H7 (cell line): Measurements from ENCODE around the gene SGIP1. TPM values are rescaled to one million over a fixed set of nuclear protein-coding genes. Genes with fewer than 3 reads are reported as not detected.

Experiments
- DNase-seq: peaks from one replicate; pipeline ENCODE4 v3.0.0; 2012
- H3K27me3 ChIP-seq: 2 replicates; pipeline ENCODE4 v1.6.0; 2011; ENCODE audit warnings: mild to moderate bottlenecking, low read length; ENCODE audit not compliant: control insufficient read depth, insufficient read depth
- H3K36me3 ChIP-seq: replicated peaks from 2 replicates; pipeline ENCODE4 v1.5.1; 2011; ENCODE audit warnings: low read length; ENCODE audit not compliant: control insufficient read depth, insufficient read depth
- H3K4me3 ChIP-seq: 2 replicates; pipeline ENCODE4 v1.5.1; 2011; ENCODE audit warnings: low read depth, mild to moderate bottlenecking, control low read depth, low read length, moderate library complexity; ENCODE audit not compliant: insufficient read depth
- total RNA-seq: library from RNA; depleted of rRNA; stranded (reverse); fragments of >200 nt; shearing (Covaris generic); gene quantifications from 2 replicates; pipeline ENCODE4 v1.2.3, GENCODE V29; 2014

Gene SGIP1
- total RNA-seq, 1 experiment from 2014 or later, result 0.14 TPM

DNA sequence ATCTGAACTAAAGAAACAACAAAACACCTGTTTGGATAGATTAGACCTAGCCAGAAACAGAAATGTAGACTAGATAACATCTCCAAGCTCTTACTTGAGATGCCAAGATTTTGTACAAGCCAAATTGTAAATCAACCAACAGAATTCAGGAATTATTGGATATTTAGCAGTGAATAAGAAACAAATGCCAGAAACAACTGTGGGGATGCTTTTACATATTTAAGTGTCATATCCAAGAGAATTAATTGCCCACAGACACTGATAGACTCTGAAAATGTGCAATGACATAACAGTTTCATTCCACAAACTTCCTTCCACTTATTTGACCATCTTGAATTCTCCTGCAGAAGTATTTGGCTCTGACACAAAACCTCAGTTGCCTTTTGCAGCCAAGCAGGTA, 92.3 kb downstream of the SGIP1 start:
- DNase-seq, result no peak
- no peaks in the 10 kb centered on the region for H3K27me3 ChIP-seq
- no peak overlapping the region for H3K4me3 ChIP-seq
- no peaks in the 10 kb centered on the region for H3K36me3 ChIP-seq

- Histone ChIP-seq H3K27me3 (no peaks in the 10 kb centered on the region), H3K36me3 (no peaks in the 10 kb centered on the region), H3K4me3 (no peak overlapping the region)
- no peak for DNase-seq
These were observed 95.0 kb downstream of the SGIP1 start for GRCh38 chr1:66628926-66629325.

GRCh38 chr1:66633159-66633558, 99.2 kb downstream of the SGIP1 start:
- Histone ChIP-seq H3K36me3 (no peaks in the 10 kb centered on the region), H3K4me3 (no peak overlapping the region), H3K27me3 (no peaks in the 10 kb centered on the region)
- DNase-seq, result no peak

- Histone ChIP-seq H3K27me3 (no peaks in the 10 kb centered on the region), H3K4me3 (no peak overlapping the region), H3K36me3 (no peaks in the 10 kb centered on the region)
- no peak for DNase-seq
These were observed 103.2 kb downstream of the SGIP1 start for GRCh38 chr1:66637146-66637545.

GRCh38 chr1:66641891-66642473, 108.0 kb downstream of the SGIP1 start:
- no peak for DNase-seq
- Histone ChIP-seq H3K4me3 (no peak overlapping the region), H3K27me3 (no peaks in the 10 kb centered on the region), H3K36me3 (no peaks in the 10 kb centered on the region)

DNA sequence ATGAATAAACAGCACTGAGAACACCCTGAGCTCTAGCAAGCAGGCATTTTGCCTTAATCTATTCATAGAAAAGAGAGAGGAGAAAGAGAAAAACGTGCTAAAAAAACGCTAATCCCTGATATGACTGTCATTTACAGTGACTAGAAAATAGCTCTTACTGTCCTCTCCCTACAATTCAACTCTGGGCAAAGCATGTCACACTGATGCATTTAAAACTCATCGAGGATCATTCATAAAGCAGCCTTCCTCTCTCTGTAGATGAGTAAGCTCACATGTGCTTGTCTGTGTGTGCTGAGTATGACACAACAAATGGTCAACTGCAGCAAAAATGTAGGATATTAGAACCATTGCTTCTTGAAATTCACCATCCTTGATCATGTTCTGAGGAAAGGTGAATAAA, 109.0 kb downstream of the SGIP1 start:
- no peak overlapping the region for H3K4me3 ChIP-seq
- no peaks in the 10 kb centered on the region for H3K36me3 ChIP-seq
- no peaks in the 10 kb centered on the region for H3K27me3 ChIP-seq
- DNase-seq, result no peak

DNA sequence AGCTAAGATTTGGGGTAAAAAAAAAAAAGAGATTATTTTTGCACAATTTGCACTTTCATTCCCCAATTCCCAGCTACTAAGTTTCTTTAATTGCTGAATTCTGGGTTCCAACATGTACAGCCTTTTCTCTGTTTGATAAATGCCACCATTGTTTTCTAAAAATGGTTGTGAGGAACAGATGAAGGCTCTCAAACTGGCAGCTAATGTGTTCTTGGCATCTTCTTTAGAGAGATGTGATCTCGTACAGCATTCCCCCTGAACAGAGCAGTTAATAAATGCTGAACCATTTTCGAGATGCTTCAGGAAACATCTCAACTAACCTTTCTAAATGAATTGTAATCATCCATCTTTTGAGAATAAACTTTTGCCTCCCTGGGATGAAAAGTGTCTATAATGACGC, 110.4 kb downstream of the SGIP1 start:
- no peak for DNase-seq
- Histone ChIP-seq H3K4me3 (no peak overlapping the region), H3K36me3 (no peaks in the 10 kb centered on the region), H3K27me3 (no peaks in the 10 kb centered on the region)

DNA sequence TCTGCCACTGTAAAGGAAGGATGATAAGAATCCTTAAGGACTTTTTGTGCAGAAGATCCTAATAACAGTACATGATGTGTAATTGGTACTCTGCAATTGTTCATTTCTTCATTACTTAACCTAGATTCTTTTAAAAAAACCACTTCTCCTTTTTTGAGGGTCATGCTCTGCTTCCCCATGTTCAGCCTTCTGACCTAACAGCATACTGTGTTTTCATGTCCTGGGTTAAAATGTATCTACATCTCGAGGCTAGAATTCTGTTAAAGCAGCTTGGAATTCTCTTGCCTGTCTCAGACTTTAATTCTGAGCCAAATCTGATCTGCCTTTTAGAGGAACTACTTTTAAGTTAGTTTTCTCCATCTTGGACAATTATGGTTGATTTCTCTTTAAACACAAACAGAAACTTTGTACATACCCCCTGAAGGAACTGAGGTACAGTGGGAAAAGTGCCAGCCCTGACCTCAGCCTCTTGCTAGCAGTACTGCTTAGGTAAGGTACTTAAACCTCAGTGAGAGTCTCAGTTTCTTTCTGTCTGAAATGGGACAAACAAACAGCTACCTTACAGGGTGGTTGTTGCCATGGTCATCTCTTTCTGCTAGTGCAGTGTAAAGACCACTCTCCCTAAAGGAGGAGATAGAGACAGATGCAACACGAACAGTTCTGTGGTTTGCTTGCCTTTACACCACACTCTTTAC, 115.1 kb downstream of the SGIP1 start:
- H3K27me3 ChIP-seq, result no peaks in the 10 kb centered on the region
- no peaks in the 10 kb centered on the region for H3K36me3 ChIP-seq
- DNase-seq, result no peak
- no peak overlapping the region for H3K4me3 ChIP-seq

- H3K27me3 ChIP-seq, result no peaks in the 10 kb centered on the region
- no peak for DNase-seq
- no peak overlapping the region for H3K4me3 ChIP-seq
- no peaks in the 10 kb centered on the region for H3K36me3 ChIP-seq
These were observed 118.6 kb downstream of the SGIP1 start for GRCh38 chr1:66652556-66652955.

DNA sequence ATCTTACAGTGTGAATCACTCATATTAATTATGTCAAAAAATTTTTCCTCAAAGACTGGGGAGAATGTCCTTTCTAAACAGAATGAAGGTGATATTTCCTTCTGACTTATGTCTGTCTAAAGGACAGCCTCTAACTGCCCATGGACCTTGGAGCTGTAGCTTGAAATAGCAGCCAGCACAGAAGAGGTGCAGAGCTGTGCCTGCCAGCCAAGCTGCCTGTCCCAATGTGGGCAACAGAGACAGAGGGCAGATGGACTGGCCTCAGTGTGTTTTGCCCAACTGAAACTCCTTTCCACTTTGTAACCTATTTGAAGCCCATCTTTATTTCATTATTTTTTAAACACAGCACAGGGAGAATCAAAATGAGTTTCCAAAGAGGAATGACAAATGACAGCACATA, 120.7 kb downstream of the SGIP1 start:
- H3K27me3 ChIP-seq, result no peaks in the 10 kb centered on the region
- no peak for DNase-seq
- no peak overlapping the region for H3K4me3 ChIP-seq
- H3K36me3 ChIP-seq, result no peaks in the 10 kb centered on the region

- no peak for DNase-seq
- H3K4me3 ChIP-seq, result no peak overlapping the region
- H3K36me3 ChIP-seq, result no peaks in the 10 kb centered on the region
- H3K27me3 ChIP-seq, result no peaks in the 10 kb centered on the region
These were observed 137.5 kb downstream of the SGIP1 start for GRCh38 chr1:66671455-66671854.

DNA sequence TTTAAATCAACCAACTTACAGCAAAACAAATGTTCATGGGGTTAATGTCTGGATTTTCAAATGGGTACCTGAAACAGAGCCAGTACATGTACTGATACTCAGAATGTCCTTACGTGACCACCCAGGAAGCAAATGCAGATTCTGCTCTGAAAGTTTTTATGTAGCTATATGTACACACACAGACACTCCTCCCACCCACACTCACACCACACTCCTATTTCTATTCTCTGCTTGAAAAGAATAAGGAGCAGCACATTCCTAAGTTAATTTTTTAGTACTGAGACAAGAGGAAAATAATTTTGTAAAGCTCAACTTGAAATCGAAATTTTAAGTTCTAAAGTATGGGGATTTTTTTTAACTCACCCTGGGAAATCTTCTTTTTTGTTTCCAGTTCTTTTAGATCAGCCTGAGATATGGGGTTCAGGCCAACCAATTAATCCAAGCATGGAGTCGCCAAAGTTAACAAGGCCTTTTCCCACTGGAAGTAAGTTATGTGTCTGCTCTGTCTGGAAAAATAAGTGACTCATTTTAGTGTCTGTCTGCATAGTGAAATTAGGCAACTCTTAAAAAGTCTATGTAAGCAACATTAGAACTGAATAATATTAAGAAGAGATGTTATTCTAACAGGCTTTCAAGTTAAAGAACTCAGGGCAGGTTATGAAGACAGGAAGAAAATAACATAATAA, 142.8 kb downstream of the SGIP1 start:
- Histone ChIP-seq H3K36me3 (no peaks in the 10 kb centered on the region), H3K4me3 (no peak overlapping the region), H3K27me3 (no peaks in the 10 kb centered on the region)
- no peak for DNase-seq

- no peak for DNase-seq
- no peaks in the 10 kb centered on the region for H3K36me3 ChIP-seq
- H3K4me3 ChIP-seq, result no peak overlapping the region
- no peaks in the 10 kb centered on the region for H3K27me3 ChIP-seq
These were observed 144.2 kb downstream of the SGIP1 start for GRCh38 chr1:66678146-66678545.

GRCh38 chr1:66679140-66679539, 145.2 kb downstream of the SGIP1 start:
- no peak overlapping the region for H3K4me3 ChIP-seq
- no peak for DNase-seq
- no peaks in the 10 kb centered on the region for H3K36me3 ChIP-seq
- no peaks in the 10 kb centered on the region for H3K27me3 ChIP-seq

- Histone ChIP-seq H3K36me3 (no peaks in the 10 kb centered on the region), H3K27me3 (no peaks in the 10 kb centered on the region), H3K4me3 (no peak overlapping the region)
- DNase-seq, result no peak
These were observed 147.7 kb downstream of the SGIP1 start for GRCh38 chr1:66681686-66682085.
